Loucy (cell line): ENCODE data around the gene FAM240A.

Source experiments
- H2AFZ ChIP-seq: fragments of 200-600 bp; sonication (generic); 2 replicates; pipeline ENCODE4 v1.6.0; 2016; ENCODE audit warnings: antibody characterized with exemption, mild to moderate bottlenecking, low read length, moderate library complexity
- H3F3A ChIP-seq: fragments of 200-600 bp; 2 replicates; pipeline ENCODE4 v1.6.0; 2016; ENCODE audit warnings: antibody characterized with exemption, low read depth, mild to moderate bottlenecking
- H3K27me3 ChIP-seq: fragments of 200-600 bp; sonication (generic); 2 replicates; pipeline ENCODE4 v1.6.1; 2014; ENCODE audit warnings: low read length, mild to moderate bottlenecking; ENCODE audit not compliant: insufficient read depth, poor library complexity, severe bottlenecking
- H3K36me3 ChIP-seq: fragments of 200-600 bp; sonication (generic); 2 replicates; pipeline ENCODE4 v1.6.1; 2016; ENCODE audit warnings: low read length; ENCODE audit not compliant: insufficient read depth
- H3K4me1 ChIP-seq: fragments of 200-600 bp; sonication (generic); 2 replicates; pipeline ENCODE4 v1.5.1; 2014; ENCODE audit warnings: low read length, mild to moderate bottlenecking; ENCODE audit not compliant: insufficient read depth, poor library complexity, severe bottlenecking
- H3K4me2 ChIP-seq: fragments of 200-600 bp; sonication (generic); 2 replicates; pipeline ENCODE4 v1.6.0; 2014; ENCODE audit warnings: antibody characterized with exemption, low read length, low read depth, mild to moderate bottlenecking; ENCODE audit not compliant: poor library complexity, severe bottlenecking
- H3K4me3 ChIP-seq: fragments of 200-600 bp; sonication (generic); 2 replicates; pipeline ENCODE4 v1.5.1; 2014; ENCODE audit warnings: low read length, mild to moderate bottlenecking, mixed read lengths; ENCODE audit not compliant: poor library complexity, severe bottlenecking
- H3K79me2 ChIP-seq: fragments of 200-600 bp; sonication (generic); 2 replicates; pipeline ENCODE4 v1.6.1; 2014; ENCODE audit warnings: low read length; ENCODE audit not compliant: insufficient read depth
- H3K9ac ChIP-seq: fragments of 200-600 bp; sonication (generic); 2 replicates; pipeline ENCODE4 v1.6.0; 2014; ENCODE audit warnings: mild to moderate bottlenecking, low read depth, low read length, moderate library complexity; ENCODE audit not compliant: poor library complexity, severe bottlenecking
- H3K9me2 ChIP-seq: fragments of 200-600 bp; sonication (generic); replicated peaks from 2 replicates; pipeline ENCODE4 v1.6.1; 2016; ENCODE audit warnings: low read depth, low read length, mixed read lengths
- H3K9me3 ChIP-seq: fragments of 200-600 bp; sonication (generic); 2 replicates; pipeline ENCODE4 v1.6.1; 2014; ENCODE audit warnings: mild to moderate bottlenecking, antibody characterized with exemption, low read length, low read depth; ENCODE audit not compliant: insufficient read depth
- H4K20me1 ChIP-seq: fragments of 200-600 bp; sonication (generic); 2 replicates; pipeline ENCODE4 v1.6.0; 2014; ENCODE audit warnings: antibody characterized with exemption, low read length, mild to moderate bottlenecking; ENCODE audit not compliant: insufficient read depth, poor library complexity, severe bottlenecking
- CTCF ChIP-seq: fragments of 200-600 bp; sonication (generic); conservative IDR thresholded peaks from 2 replicates; pipeline ENCODE4 v1.5.1; 2014; ENCODE audit warnings: mild to moderate bottlenecking, antibody characterized with exemption, low read length
- EZH2phosphoT487 ChIP-seq: fragments of 200-600 bp; IDR thresholded peaks from 2 replicates; pipeline ENCODE4 v1.6.1; 2018; ENCODE audit warnings: antibody characterized with exemption, mild to moderate bottlenecking, moderate library complexity, borderline replicate concordance

FAM240A gene

GRCh38 chr3:46663591-46664135 lies 51.3 kb downstream of the FAM240A start:
- no peak overlapping the region for H3K9ac ChIP-seq
- no peak overlapping the region for H3K4me2 ChIP-seq
- H3K27me3 ChIP-seq = no peaks in the 10 kb centered on the region
- H3K4me1 ChIP-seq = no peaks in the 10 kb centered on the region
- H3K36me3 ChIP-seq = no peaks in the 10 kb centered on the region
- H3K79me2 ChIP-seq = no peaks in the 10 kb centered on the region
- H3F3A ChIP-seq = no peaks in the 10 kb centered on the region
- no peak overlapping the region for H2AFZ ChIP-seq
- no peaks in the 10 kb centered on the region for H3K9me3 ChIP-seq
- no peaks in the 10 kb centered on the region for H4K20me1 ChIP-seq
- no peaks in the 10 kb centered on the region for H3K9me2 ChIP-seq
- no peak for TF ChIP-seq EZH2phosphoT487
- peak; percentile 59 for TF ChIP-seq CTCF
- H3K4me3 ChIP-seq = no peak overlapping the region

GRCh38 chr3:46664188-46664970 lies 52.1 kb downstream of the FAM240A start:
- H3K9ac ChIP-seq = no peak overlapping the region
- H3K4me1 ChIP-seq = no peaks in the 10 kb centered on the region
- H2AFZ ChIP-seq = no peak overlapping the region
- H3K36me3 ChIP-seq = no peaks in the 10 kb centered on the region
- no peaks in the 10 kb centered on the region for H3K9me3 ChIP-seq
- no peaks in the 10 kb centered on the region for H3K9me2 ChIP-seq
- no peaks in the 10 kb centered on the region for H4K20me1 ChIP-seq
- no peak overlapping the region for H3K4me2 ChIP-seq
- H3K79me2 ChIP-seq = no peaks in the 10 kb centered on the region
- H3K27me3 ChIP-seq = no peaks in the 10 kb centered on the region
- no peak overlapping the region for H3K4me3 ChIP-seq
- TF ChIP-seq EZH2phosphoT487 (no peak), CTCF (no peak)
- H3F3A ChIP-seq = no peaks in the 10 kb centered on the region

DNA sequence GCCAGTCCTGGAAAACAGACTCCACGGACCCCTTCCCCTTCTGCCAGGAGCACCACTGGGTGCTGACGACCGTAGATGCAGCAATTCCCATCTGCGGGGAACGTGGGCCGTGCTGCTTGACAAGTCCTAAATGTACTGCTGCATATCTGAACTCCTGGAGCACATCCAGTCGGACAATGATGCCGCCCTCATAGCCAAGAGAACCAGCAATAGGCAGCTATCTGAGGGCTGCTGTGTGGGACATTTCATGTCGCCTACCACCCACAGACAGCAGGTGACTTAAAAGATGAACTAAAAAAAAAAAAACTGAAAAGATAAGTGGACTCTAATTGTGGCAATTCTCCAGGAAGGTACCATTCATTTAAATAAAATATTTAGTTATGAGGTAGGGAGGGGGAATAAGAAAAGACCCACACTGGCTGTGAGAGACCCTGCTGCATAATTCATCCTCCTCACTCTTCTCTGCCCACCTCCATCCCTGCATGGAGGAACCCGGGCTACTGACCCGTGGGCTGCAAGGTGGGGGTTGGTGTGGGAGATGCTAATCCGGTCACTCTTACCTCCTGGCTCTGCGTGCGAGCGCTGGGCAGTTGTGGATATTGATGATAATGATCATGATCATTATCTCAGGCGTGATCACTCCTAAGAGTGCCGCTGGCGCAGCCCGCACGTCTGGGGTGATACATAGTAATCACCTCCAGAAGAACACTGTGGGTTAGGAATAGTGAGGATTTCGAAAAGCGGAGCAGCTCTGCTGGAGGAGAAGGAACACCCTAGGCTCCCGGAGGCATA lies 52.8 kb downstream of the FAM240A start:
- Histone ChIP-seq H3K79me2 (no peaks in the 10 kb centered on the region), H3K4me2 (no peak overlapping the region), H3K4me3 (no peak overlapping the region), H3K9me2 (no peaks in the 10 kb centered on the region), H4K20me1 (no peaks in the 10 kb centered on the region), H3K27me3 (no peaks in the 10 kb centered on the region), H3K4me1 (no peaks in the 10 kb centered on the region), H3K36me3 (no peaks in the 10 kb centered on the region), H2AFZ (no peak overlapping the region), H3K9ac (no peak overlapping the region), H3K9me3 (no peaks in the 10 kb centered on the region), H3F3A (no peaks in the 10 kb centered on the region)
- no peak for TF ChIP-seq EZH2phosphoT487
- TF ChIP-seq CTCF = no peak
